ENCODE measurements around the gene PAQR4.

The PAQR4 gene

DNA sequence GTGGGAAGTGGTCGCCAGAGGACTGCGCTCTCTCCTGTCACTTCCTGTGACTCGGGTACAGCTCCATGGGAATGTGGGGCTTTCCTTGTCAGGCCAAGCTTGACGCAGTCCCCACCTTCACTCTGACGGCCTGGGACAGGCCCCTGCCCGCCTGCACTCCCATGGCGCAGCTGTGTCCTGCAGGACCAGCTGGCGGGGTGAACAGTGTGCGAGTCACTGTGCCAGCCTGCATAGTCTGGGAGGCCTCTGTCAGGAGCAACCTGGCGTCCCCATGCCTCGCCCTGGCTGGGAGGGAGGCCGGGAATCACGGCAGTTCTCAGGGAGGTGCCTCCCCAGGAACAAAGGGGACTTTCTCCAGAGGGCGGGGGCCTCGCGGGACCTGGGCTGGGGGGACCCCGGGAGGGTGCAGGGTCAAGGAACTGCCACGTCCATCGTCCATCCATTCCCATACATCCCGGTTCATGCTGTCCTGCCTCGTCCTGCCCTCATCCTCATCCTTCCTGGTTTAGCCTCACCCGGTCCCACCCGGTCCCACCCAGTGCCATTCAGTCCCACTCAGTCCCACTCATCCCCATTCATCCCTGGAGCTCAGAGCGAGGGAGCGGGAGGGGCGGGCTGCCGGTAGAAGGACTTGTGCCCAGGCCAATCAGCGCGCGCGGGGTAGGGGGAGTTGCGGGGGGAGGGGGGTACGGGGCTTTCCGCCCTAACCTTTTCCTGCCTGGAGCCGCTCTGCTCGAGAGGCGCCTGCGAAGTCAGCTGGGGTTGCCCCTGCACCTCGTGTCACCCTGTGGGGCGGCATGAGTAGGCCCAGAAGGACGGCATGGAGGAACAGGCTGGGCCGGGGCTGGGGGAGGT, 44.0 kb upstream of the PAQR4 start:
- no peak overlapping the region for H3K27ac ChIP-seq (ENCODE audit: low read depth, low read length, poor library complexity, severe bottlenecking)
- H3K9me2 ChIP-seq (ENCODE audit: low read depth, low read length), result no peaks in the 10 kb centered on the region
- no peaks in the 10 kb centered on the region for H3K27me3 ChIP-seq (ENCODE audit: insufficient read depth, low read length)
- no peak overlapping the region for H2AFZ ChIP-seq (ENCODE audit: low read length)
- no peak overlapping the region for H3K9ac ChIP-seq (ENCODE audit: low read length)
- TF ChIP-seq EZH2 (IDR thresholded peaks at IDR 0.05; ENCODE audit: borderline replicate concordance, low read length), result no peak
- TF ChIP-seq, protein P1, sequence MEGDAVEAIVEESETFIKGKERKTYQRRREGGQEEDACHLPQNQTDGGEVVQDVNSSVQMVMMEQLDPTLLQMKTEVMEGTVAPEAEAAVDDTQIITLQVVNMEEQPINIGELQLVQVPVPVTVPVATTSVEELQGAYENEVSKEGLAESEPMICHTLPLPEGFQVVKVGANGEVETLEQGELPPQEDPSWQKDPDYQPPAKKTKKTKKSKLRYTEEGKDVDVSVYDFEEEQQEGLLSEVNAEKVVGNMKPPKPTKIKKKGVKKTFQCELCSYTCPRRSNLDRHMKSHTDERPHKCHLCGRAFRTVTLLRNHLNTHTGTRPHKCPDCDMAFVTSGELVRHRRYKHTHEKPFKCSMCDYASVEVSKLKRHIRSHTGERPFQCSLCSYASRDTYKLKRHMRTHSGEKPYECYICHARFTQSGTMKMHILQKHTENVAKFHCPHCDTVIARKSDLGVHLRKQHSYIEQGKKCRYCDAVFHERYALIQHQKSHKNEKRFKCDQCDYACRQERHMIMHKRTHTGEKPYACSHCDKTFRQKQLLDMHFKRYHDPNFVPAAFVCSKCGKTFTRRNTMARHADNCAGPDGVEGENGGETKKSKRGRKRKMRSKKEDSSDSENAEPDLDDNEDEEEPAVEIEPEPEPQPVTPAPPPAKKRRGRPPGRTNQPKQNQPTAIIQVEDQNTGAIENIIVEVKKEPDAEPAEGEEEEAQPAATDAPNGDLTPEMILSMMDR (IDR thresholded peaks at IDR 0.05; ENCODE audit: low read length), result no peak
- H3F3A ChIP-seq (ENCODE audit: insufficient read depth, low read length), result no peaks in the 10 kb centered on the region
- peaks cover 4% of the 10 kb centered on the region for H3K4me1 ChIP-seq (ENCODE audit: insufficient read depth, low read length, severe bottlenecking)
- no peaks in the 10 kb centered on the region for H3K9me3 ChIP-seq (ENCODE audit: low read length)
- no peaks in the 10 kb centered on the region for H3K79me2 ChIP-seq (ENCODE audit: insufficient read depth, low read length)
- H3K36me3 ChIP-seq (ENCODE audit: insufficient read depth, low read length), result peaks cover 9% of the 10 kb centered on the region; the same call in 1 of the 2 replicates
- H3K4me3 ChIP-seq (ENCODE audit: low read depth, low read length, poor library complexity, severe bottlenecking), result no peak overlapping the region
- H3K4me2 ChIP-seq (ENCODE audit: low read length), result no peak overlapping the region
- no peaks in the 10 kb centered on the region for H4K20me1 ChIP-seq (ENCODE audit: insufficient read depth, low read length)

DNA sequence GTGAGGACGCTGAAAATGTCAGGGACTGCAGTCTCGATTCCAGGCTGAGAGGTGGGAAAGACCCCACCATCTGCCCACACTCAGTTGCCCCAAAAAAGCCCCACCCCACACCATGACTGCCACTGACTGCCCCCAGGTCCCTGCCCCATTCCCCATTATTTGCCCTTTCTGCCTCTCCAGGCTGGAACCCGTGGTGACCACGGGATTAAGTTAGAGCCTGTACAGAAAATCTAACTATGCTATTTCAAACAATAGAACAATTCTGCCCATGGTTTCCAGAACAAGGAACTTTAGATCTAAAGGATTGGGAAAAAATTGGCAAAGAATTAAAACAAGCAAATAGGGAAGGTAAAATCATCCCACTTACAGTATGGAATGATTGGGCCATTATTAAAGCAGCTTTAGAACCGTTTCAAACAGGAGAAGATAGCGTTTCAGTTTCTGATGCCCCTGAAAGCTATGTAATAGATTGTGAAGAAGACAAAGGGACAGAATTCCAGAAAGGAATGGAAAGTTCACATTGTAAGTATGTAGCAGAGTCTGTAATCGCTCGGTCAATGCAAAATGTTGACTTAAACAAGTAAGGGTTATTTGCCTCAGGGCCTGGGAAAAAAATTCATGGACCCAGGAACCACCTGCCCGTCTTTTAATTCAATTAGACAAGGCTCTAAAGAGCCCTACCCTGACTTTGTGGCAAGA, 43.0 kb upstream of the PAQR4 start:
- H3K4me2 ChIP-seq (ENCODE audit: low read length), result no peak overlapping the region
- H3K4me3 ChIP-seq (ENCODE audit: low read depth, low read length, poor library complexity, severe bottlenecking), result no peak overlapping the region
- H3K9me3 ChIP-seq (ENCODE audit: low read length), result no peaks in the 10 kb centered on the region
- TF ChIP-seq, protein P1 (IDR thresholded peaks at IDR 0.05; ENCODE audit: low read length), result no peak
- TF ChIP-seq EZH2 (IDR thresholded peaks at IDR 0.05; ENCODE audit: borderline replicate concordance, low read length), result no peak
- no peak overlapping the region for H3K27ac ChIP-seq (ENCODE audit: low read depth, low read length, poor library complexity, severe bottlenecking)
- H3K9ac ChIP-seq (ENCODE audit: low read length), result no peak overlapping the region
- H2AFZ ChIP-seq (ENCODE audit: low read length), result no peak overlapping the region
- H3K9me2 ChIP-seq (ENCODE audit: low read depth, low read length), result no peaks in the 10 kb centered on the region
- peaks cover 4% of the 10 kb centered on the region for H3K4me1 ChIP-seq (ENCODE audit: insufficient read depth, low read length, severe bottlenecking)
- no peaks in the 10 kb centered on the region for H3F3A ChIP-seq (ENCODE audit: insufficient read depth, low read length)
- H4K20me1 ChIP-seq (ENCODE audit: insufficient read depth, low read length), result no peaks in the 10 kb centered on the region
- peaks cover 6% of the 10 kb centered on the region; the same call in 1 of the 2 replicates for H3K36me3 ChIP-seq (ENCODE audit: insufficient read depth, low read length)
- H3K27me3 ChIP-seq (ENCODE audit: insufficient read depth, low read length), result no peaks in the 10 kb centered on the region
- H3K79me2 ChIP-seq (ENCODE audit: insufficient read depth, low read length), result no peaks in the 10 kb centered on the region

DNA sequence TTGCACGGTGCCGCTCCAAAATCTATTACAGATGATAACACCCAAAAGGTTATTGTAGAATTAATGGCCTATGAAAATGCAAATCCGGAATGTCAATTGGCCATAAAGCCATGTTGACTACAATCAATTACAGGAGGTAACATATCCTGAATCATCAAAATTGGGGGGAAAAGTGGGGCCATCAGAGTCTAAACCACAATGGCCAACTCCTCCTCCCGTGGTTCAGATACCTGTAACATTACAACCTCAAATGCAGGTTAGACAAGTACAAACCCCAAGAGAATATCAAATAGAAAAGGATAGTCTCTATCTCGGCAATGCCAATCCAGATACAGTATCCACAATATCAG, 42.5 kb upstream of the PAQR4 start:
- peaks cover 4% of the 10 kb centered on the region; the same call in 1 of the 2 replicates for H3K36me3 ChIP-seq (ENCODE audit: insufficient read depth, low read length)
- no peak overlapping the region for H3K9ac ChIP-seq (ENCODE audit: low read length)
- H3K9me3 ChIP-seq (ENCODE audit: low read length), result no peaks in the 10 kb centered on the region
- TF ChIP-seq, protein P1 (IDR thresholded peaks at IDR 0.05; ENCODE audit: low read length), result no peak
- TF ChIP-seq EZH2 (IDR thresholded peaks at IDR 0.05; ENCODE audit: borderline replicate concordance, low read length), result no peak
- H3K4me2 ChIP-seq (ENCODE audit: low read length), result peak overlapping the region; percentile 51; the same call in 1 of the 2 replicates
- H3K27ac ChIP-seq (ENCODE audit: low read depth, low read length, poor library complexity, severe bottlenecking), result no peak overlapping the region
- peak overlapping the region; percentile 25 for H3K4me3 ChIP-seq (ENCODE audit: low read depth, low read length, poor library complexity, severe bottlenecking)
- no peak overlapping the region for H2AFZ ChIP-seq (ENCODE audit: low read length)
- H4K20me1 ChIP-seq (ENCODE audit: insufficient read depth, low read length), result no peaks in the 10 kb centered on the region
- no peaks in the 10 kb centered on the region for H3K27me3 ChIP-seq (ENCODE audit: insufficient read depth, low read length)
- H3K4me1 ChIP-seq (ENCODE audit: insufficient read depth, low read length, severe bottlenecking), result peaks cover 4% of the 10 kb centered on the region
- no peaks in the 10 kb centered on the region for H3K79me2 ChIP-seq (ENCODE audit: insufficient read depth, low read length)
- H3K9me2 ChIP-seq (ENCODE audit: low read depth, low read length), result no peaks in the 10 kb centered on the region
- no peaks in the 10 kb centered on the region for H3F3A ChIP-seq (ENCODE audit: insufficient read depth, low read length)

Data from OCI-LY1 (cell line).